Osteoblast (primary cell): ENCODE measurements around the gene SIGLEC11. TPM values are rescaled to one million over a fixed set of nuclear protein-coding genes. Genes with fewer than 3 reads are reported as not detected.

Experiments used
- DNase-seq: peaks from one replicate; pipeline ENCODE4 v3.0.0; 2011; ENCODE audit warnings: low spot score, mixed read lengths; ENCODE audit not compliant: insufficient read length; ENCODE audit errors: missing footprints
- H2AFZ ChIP-seq: 2 replicates; pipeline ENCODE4 v1.6.0; 2011; ENCODE audit warnings: mild to moderate bottlenecking, low read length
- H3K27ac ChIP-seq: 2 replicates; pipeline ENCODE4 v1.5.1; 2011; ENCODE audit warnings: mild to moderate bottlenecking, low read depth, low read length, moderate library complexity
- H3K27me3 ChIP-seq: 2 replicates; pipeline ENCODE4 v1.6.0; 2012; ENCODE audit warnings: mild to moderate bottlenecking, control low read depth, inconsistent platforms, low read length, moderate library complexity; ENCODE audit not compliant: insufficient read depth
- H3K36me3 ChIP-seq: 2 replicates; pipeline ENCODE4 v1.5.1; 2011; ENCODE audit warnings: mild to moderate bottlenecking, low read length, control low read depth, moderate library complexity; ENCODE audit not compliant: insufficient read depth
- H3K4me1 ChIP-seq: 2 replicates; pipeline ENCODE4 v1.5.1; 2011; ENCODE audit warnings: mild to moderate bottlenecking, low read length, control low read depth, moderate library complexity; ENCODE audit not compliant: insufficient read depth
- H3K4me2 ChIP-seq: 2 replicates; pipeline ENCODE4 v1.6.0; 2011; ENCODE audit warnings: mild to moderate bottlenecking, low read length; ENCODE audit not compliant: insufficient read depth
- H3K4me3 ChIP-seq: fragments of 200-600 bp; sonication (generic); 3 replicates; pipeline ENCODE4 v1.5.1; 2012; ENCODE audit warnings: mild to moderate bottlenecking, low read length, inconsistent platforms; ENCODE audit not compliant: insufficient read depth
- H3K79me2 ChIP-seq: 2 replicates; pipeline ENCODE4 v1.6.0; 2012; ENCODE audit warnings: mild to moderate bottlenecking, low read length, control low read depth, inconsistent platforms; ENCODE audit not compliant: insufficient read depth
- H3K9me3 ChIP-seq: 2 replicates; pipeline ENCODE4 v1.5.1; 2011; ENCODE audit warnings: low read depth, low read length, control low read depth
- H4K20me1 ChIP-seq: 2 replicates; pipeline ENCODE4 v1.6.0; 2012; ENCODE audit warnings: mild to moderate bottlenecking, low read length, control low read depth; ENCODE audit not compliant: insufficient read depth
- CTCF ChIP-seq: IDR thresholded peaks from 2 replicates; pipeline ENCODE4 v1.5.1; 2011; ENCODE audit warnings: mild to moderate bottlenecking, low read depth, low read length, moderate library complexity; ENCODE audit errors: extremely low read depth
- total RNA-seq: library from RNA; depleted of rRNA; stranded (reverse); fragments of >200 nt; gene quantifications from 2 replicates; pipeline ENCODE4 v1.2.3, GENCODE V29; 2012

Gene SIGLEC11
- total RNA-seq, 1 donor, result under 0.01 TPM

GRCh38 chr19:49997709-49998108, 36.7 kb upstream of the SIGLEC11 start:
- Histone ChIP-seq H2AFZ (no peak overlapping the region), H3K4me1 (no peaks in the 10 kb centered on the region), H3K36me3 (peaks cover 56% of the 10 kb centered on the region), H3K4me2 (no peak overlapping the region), H4K20me1 (peaks cover 38% of the 10 kb centered on the region), H3K9me3 (no peaks in the 10 kb centered on the region), H3K4me3 (no peak overlapping the region), H3K27ac (no peak overlapping the region), H3K79me2 (no peaks in the 10 kb centered on the region), H3K27me3 (no peaks in the 10 kb centered on the region)
- no peak for TF ChIP-seq CTCF
- peak; percentile 71 for DNase-seq

GRCh38 chr19:49988433-49988832, 27.5 kb upstream of the SIGLEC11 start:
- Histone ChIP-seq H3K27ac (no peak overlapping the region), H3K4me3 (no peak overlapping the region), H3K36me3 (peaks cover 38% of the 10 kb centered on the region), H3K79me2 (no peaks in the 10 kb centered on the region), H4K20me1 (peaks cover 44% of the 10 kb centered on the region), H3K4me1 (no peaks in the 10 kb centered on the region), H2AFZ (no peak overlapping the region), H3K27me3 (no peaks in the 10 kb centered on the region), H3K9me3 (no peaks in the 10 kb centered on the region), H3K4me2 (no peak overlapping the region)
- peak; percentile 93 for DNase-seq
- no peak for TF ChIP-seq CTCF

GRCh38 chr19:49988007-49988406, 27.0 kb upstream of the SIGLEC11 start:
- peaks cover 49% of the 10 kb centered on the region for H4K20me1 ChIP-seq
- DNase-seq, result no peak
- no peak overlapping the region for H3K4me2 ChIP-seq
- H2AFZ ChIP-seq, result no peak overlapping the region
- no peak overlapping the region for H3K4me3 ChIP-seq
- no peaks in the 10 kb centered on the region for H3K9me3 ChIP-seq
- no peak overlapping the region for H3K27ac ChIP-seq
- TF ChIP-seq CTCF, result no peak
- H3K4me1 ChIP-seq, result no peaks in the 10 kb centered on the region
- no peaks in the 10 kb centered on the region for H3K27me3 ChIP-seq
- peaks cover 35% of the 10 kb centered on the region for H3K36me3 ChIP-seq
- no peaks in the 10 kb centered on the region for H3K79me2 ChIP-seq

- H3K4me3 ChIP-seq, result no peak overlapping the region
- no peak overlapping the region for H2AFZ ChIP-seq
- H3K36me3 ChIP-seq, result peaks cover 28% of the 10 kb centered on the region
- DNase-seq, result peak; percentile 93
- no peaks in the 10 kb centered on the region for H3K79me2 ChIP-seq
- H3K4me2 ChIP-seq, result no peak overlapping the region
- H3K4me1 ChIP-seq, result no peaks in the 10 kb centered on the region
- no peaks in the 10 kb centered on the region for H3K27me3 ChIP-seq
- no peaks in the 10 kb centered on the region for H3K9me3 ChIP-seq
- H4K20me1 ChIP-seq, result peaks cover 49% of the 10 kb centered on the region
- TF ChIP-seq CTCF, result peak; percentile 6
- H3K27ac ChIP-seq, result no peak overlapping the region
These were observed 26.3 kb upstream of the SIGLEC11 start for GRCh38 chr19:49987159-49987698.
